Measurements from ENCODE around the gene GATA6. TPM values are rescaled to one million over a fixed set of nuclear protein-coding genes. Genes with fewer than 3 reads are reported as not detected.

Gene GATA6
- total RNA-seq, 2 donors from 2014 or later = 52.7 to 61.3 TPM

- intact Hi-C loops (cut with DNase I) = loop anchor here (5.0 kb wide), 2 partner anchors 174 to 389 kb away; no protein-coding TSS in a partner anchor
- Histone ChIP-seq H3K9me3 (no peaks in the 10 kb centered on the region), H3K36me3 (no peaks in the 10 kb centered on the region), H3K4me3 (peak overlapping the region; percentile 50), H3K27ac (peak overlapping the region; percentile 79), H3K27me3 (peaks cover 6% of the 10 kb centered on the region), H3K9ac (ENCODE audit: low read depth in 2 of 2, low read length in 2 of 2) (peak overlapping the region; percentile 94), H3K4me1 (peaks cover 2% of the 10 kb centered on the region)
- DNase-seq = peak; percentile 31
- TF ChIP-seq, protein P1, sequence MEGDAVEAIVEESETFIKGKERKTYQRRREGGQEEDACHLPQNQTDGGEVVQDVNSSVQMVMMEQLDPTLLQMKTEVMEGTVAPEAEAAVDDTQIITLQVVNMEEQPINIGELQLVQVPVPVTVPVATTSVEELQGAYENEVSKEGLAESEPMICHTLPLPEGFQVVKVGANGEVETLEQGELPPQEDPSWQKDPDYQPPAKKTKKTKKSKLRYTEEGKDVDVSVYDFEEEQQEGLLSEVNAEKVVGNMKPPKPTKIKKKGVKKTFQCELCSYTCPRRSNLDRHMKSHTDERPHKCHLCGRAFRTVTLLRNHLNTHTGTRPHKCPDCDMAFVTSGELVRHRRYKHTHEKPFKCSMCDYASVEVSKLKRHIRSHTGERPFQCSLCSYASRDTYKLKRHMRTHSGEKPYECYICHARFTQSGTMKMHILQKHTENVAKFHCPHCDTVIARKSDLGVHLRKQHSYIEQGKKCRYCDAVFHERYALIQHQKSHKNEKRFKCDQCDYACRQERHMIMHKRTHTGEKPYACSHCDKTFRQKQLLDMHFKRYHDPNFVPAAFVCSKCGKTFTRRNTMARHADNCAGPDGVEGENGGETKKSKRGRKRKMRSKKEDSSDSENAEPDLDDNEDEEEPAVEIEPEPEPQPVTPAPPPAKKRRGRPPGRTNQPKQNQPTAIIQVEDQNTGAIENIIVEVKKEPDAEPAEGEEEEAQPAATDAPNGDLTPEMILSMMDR (IDR thresholded peaks at IDR 0.05) = no peak
Measured at GRCh38 chr18:22173221-22173927, 4.0 kb downstream of the GATA6 start.

DNA sequence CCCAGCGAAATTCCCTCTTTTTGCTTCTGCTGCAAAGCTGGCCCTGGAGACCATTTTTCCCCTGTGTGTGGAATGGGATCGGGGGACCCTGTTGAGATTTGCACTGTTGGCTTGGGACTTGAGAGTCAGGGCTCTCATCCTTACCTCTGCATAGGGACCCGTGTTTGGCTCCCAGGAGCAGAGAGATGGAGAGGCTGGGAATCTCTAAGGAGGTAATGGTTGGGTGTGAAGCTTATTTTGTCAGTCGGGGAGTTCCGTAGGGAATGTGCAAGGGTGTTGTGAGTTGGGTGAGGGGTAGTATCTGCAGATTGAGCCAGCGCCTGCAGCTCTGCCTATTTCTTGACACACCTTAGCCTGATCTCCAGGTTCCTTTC lies 4.5 kb downstream of the GATA6 start:
- Histone ChIP-seq H3K9ac (ENCODE audit: low read depth in 2 of 2, low read length in 2 of 2) (peak overlapping the region in 1 of 2 donors; percentile 94), H3K27me3 (peaks cover 6% of the 10 kb centered on the region), H3K27ac (peak overlapping the region; percentile 79), H3K9me3 (no peaks in the 10 kb centered on the region), H3K4me1 (peaks cover 2% of the 10 kb centered on the region), H3K4me3 (peak overlapping the region; percentile 50), H3K36me3 (no peaks in the 10 kb centered on the region)
- intact Hi-C loops (cut with DNase I) = loop anchor here (5.0 kb wide), 2 partner anchors 173 to 388 kb away; no protein-coding TSS in a partner anchor
- TF ChIP-seq, protein P1 (IDR thresholded peaks at IDR 0.05) = no peak
- peak; percentile 56 for DNase-seq

DNA sequence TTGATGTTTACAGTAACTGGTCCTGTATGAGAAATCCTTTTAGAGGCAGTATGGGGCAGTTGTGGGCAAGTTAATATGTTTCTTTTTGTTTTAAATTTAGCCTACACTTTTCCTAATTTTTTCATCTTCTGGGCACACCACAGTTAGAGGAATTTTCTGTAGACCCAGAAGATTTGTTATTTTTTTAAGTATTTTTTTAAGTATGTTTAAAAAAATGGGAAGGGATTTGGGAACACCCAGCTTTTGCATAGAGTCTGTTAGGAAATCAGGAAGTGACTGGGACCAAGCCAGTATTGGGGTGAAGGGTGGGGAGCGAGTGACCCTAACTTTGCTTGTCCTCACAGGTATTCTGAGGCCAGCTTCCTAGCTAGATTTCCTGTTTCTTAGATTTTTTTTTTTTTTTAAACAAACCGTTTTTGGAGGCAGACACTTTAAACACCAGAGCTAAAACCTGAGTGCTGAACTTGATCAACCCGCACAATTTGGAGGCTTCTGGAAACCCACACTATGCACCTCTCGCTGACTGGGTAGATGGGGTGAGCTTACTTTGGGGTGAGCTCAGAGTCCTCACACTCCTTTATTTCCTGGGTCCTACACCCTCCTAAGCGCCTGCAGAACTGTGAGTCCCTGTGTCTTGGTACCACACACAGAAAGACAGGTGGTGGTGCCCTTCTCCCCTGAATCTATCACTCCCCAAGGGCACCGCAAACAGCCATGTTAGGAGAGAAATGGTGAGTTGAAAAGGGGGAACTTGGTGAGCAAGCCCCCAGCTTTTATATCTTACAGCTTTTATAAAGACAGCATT lies 5.2 kb downstream of the GATA6 start:
- Histone ChIP-seq H3K9ac (ENCODE audit: low read depth in 2 of 2, low read length in 2 of 2) (peak overlapping the region in 1 of 2 donors; percentile 94), H3K27me3 (peaks cover 6% of the 10 kb centered on the region), H3K9me3 (no peaks in the 10 kb centered on the region), H3K27ac (peak overlapping the region; percentile 79), H3K36me3 (no peaks in the 10 kb centered on the region), H3K4me3 (peak overlapping the region; percentile 50), H3K4me1 (peaks cover 2% of the 10 kb centered on the region)
- TF ChIP-seq, protein P1 (IDR thresholded peaks at IDR 0.05) = no peak
- intact Hi-C loops (cut with DNase I) = loop anchor here (5.0 kb wide), 2 partner anchors 173 to 388 kb away; no protein-coding TSS in a partner anchor
- DNase-seq = no peak

DNA sequence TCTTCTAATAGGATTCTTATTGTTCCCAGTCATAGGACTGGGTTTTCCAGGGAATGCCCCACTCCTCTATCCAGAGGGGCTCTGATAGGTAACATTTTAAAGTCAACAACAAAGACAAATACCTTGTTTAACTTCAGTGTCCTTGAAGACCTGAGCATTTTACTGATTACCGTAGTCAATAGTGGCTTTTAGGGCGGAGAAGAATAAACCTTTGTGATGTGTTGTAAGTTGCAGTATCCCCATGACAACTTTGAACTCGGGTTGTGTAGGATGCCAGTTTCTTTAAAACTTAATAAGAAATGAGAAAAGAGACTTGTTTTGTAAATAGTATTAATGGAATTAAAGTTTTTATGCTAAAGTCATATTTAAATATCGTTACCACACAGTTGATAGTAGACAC lies 6.0 kb downstream of the GATA6 start:
- Histone ChIP-seq H3K4me1 (peaks cover 2% of the 10 kb centered on the region), H3K9ac (ENCODE audit: low read depth in 2 of 2, low read length in 2 of 2) (peak overlapping the region in 1 of 2 donors; percentile 94), H3K36me3 (no peaks in the 10 kb centered on the region), H3K4me3 (peak overlapping the region; percentile 2), H3K27me3 (peaks cover 6% of the 10 kb centered on the region), H3K27ac (peak overlapping the region; percentile 79), H3K9me3 (no peaks in the 10 kb centered on the region)
- peak; percentile 17 for DNase-seq
- intact Hi-C loops (cut with DNase I) = no loop called here
- TF ChIP-seq, protein P1 (IDR thresholded peaks at IDR 0.05) = no peak

DNA sequence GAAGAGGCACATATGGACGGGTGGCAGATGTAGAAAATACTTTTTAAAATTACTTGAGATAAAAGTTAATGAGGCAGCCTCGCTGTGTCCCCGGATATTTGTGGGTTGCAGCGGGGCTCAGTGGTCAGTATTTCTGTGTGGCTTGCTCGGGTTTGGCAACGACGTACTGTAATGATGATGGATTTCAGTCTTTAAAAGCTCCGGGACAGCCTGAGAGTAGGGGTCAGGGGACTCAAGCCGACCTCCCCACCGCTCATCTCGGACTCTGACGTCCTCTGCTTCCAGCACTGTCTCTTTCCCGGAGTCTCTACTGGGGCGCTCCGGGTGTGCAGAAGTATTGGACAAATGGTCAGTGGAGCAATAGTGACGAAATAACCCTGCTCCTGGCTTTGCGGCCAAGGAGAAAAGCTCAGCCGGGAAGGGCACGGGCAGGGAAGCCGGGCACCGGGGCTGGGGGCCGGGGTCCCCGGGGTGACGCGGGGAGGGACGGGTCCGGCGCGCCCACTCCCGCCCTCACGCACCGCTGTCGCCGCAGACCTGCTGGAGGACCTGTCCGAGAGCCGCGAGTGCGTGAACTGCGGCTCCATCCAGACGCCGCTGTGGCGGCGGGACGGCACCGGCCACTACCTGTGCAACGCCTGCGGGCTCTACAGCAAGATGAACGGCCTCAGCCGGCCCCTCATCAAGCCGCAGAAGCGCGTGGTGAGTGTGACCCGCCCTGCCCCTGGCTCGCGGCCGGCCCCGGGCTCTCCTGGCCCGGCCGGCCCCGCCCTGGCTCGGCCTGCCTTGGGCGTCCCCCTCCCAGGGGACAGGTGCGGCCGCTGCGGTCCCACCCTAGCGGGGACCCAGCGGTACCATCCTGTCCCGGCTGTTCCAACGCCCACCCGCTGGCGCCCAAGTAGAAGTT lies 7.3 kb downstream of the GATA6 start:
- H3K9me3 ChIP-seq = no peaks in the 10 kb centered on the region
- DNase-seq = peak; percentile 50
- peak overlapping the region; percentile 48 for H3K27ac ChIP-seq
- intact Hi-C loops (cut with DNase I) = no loop called here
- peak overlapping the region; percentile 10 for H3K4me3 ChIP-seq
- TF ChIP-seq, protein P1 (IDR thresholded peaks at IDR 0.05) = no peak
- no peaks in the 10 kb centered on the region for H3K27me3 ChIP-seq
- H3K4me1 ChIP-seq = peaks cover 2% of the 10 kb centered on the region
- no peaks in the 10 kb centered on the region for H3K36me3 ChIP-seq
- peak overlapping the region; percentile 51 to 92 for H3K9ac ChIP-seq (ENCODE audit: low read depth in 2 of 2, low read length in 2 of 2)

Data from colonic mucosa (tissue), 4 donors.